ENCODE data around the gene RIMS4. TPM values are rescaled to one million over a fixed set of nuclear protein-coding genes. Genes with fewer than 3 reads are reported as not detected.

The RIMS4 gene
- total RNA-seq, 2 donors from 2014 or later, result 1.0 to 61.9 TPM

DNA sequence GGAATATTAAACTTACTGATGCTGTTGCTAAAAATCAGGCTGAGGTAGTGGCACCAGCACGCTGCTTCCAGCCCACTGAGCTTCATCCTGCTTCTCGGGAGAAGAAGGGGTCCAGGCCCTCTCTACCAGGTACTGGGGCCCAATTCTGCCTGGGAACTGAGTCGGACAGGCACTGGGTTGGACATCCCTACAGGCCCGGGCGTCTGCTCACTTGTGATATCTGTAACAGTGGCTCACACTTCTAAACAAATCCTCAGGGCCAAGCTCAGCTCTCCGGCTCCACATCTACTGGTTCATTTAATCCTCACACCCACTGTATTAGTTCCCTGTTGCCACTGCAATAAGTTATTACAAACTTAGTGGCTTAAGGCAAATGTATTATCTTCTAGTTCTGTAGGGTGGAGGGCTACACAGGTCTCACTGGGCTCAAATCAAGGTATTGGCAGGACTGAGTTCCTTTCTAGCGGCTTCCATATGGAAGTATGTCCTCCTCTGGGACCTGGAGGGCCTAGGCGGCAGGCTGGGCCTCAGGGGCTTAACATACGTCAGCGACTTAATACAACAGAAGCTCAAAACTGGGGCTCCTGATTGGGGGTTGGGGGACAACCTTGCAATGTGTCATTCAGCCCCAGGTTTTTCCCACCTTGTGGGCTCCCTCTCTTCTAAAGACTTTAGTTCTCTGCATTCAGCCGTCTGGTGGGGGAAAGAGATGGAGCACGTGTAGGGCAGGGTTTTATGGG lies 66.3 kb downstream of the RIMS4 start:
- no peak for DNase-seq (ENCODE audit: low spot score)
- H3K4me3 ChIP-seq, result no peak overlapping the region
- intact Hi-C loops (cut with DNase I), result no loop called here
- no peak overlapping the region for H3K27ac ChIP-seq
- H3K36me3 ChIP-seq, result no peaks in the 10 kb centered on the region
- H3K9me3 ChIP-seq, result no peaks in the 10 kb centered on the region
- no peaks in the 10 kb centered on the region for H3K4me1 ChIP-seq (replicated peaks)
- no peaks in the 10 kb centered on the region for H3K27me3 ChIP-seq (replicated peaks; ENCODE audit: insufficient read depth)
- WGBS, result 93% methylated on average over 12 of the region's 12 CpGs
- TF ChIP-seq, protein P1, sequence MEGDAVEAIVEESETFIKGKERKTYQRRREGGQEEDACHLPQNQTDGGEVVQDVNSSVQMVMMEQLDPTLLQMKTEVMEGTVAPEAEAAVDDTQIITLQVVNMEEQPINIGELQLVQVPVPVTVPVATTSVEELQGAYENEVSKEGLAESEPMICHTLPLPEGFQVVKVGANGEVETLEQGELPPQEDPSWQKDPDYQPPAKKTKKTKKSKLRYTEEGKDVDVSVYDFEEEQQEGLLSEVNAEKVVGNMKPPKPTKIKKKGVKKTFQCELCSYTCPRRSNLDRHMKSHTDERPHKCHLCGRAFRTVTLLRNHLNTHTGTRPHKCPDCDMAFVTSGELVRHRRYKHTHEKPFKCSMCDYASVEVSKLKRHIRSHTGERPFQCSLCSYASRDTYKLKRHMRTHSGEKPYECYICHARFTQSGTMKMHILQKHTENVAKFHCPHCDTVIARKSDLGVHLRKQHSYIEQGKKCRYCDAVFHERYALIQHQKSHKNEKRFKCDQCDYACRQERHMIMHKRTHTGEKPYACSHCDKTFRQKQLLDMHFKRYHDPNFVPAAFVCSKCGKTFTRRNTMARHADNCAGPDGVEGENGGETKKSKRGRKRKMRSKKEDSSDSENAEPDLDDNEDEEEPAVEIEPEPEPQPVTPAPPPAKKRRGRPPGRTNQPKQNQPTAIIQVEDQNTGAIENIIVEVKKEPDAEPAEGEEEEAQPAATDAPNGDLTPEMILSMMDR (IDR thresholded peaks at IDR 0.05), result no peak

DNA sequence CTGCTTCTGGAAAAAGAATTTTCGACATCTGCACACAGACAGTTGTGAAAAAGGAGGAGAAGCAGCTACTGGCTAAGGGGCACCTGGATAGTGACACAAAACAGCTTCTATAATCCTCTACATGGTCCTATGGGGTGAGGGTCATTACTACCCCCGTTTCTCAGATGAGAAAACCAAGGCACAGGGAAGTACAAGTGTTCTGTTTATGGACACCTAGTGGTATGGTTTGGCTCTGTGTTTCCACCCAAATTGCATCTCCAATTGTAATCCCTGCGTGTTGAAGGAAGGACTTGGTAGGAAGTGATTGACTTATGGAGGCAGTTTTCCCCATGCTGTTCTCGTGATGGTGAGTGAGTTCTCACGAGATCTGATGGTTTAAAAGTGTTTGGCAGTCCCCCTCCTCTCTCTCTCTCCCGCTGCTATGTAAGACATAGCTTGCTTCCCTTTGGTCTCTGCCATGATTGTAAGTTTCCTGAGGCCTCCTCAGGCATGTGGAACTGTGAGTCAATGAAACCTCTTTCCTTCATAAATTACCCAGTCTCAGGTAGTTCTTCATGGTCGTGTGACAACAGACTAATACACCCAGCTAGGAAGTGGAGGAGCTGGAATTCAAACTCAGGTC lies 67.2 kb downstream of the RIMS4 start:
- Histone ChIP-seq H3K9me3 (no peaks in the 10 kb centered on the region), H3K27me3 (replicated peaks; ENCODE audit: insufficient read depth) (no peaks in the 10 kb centered on the region), H3K27ac (no peak overlapping the region), H3K4me3 (no peak overlapping the region), H3K36me3 (no peaks in the 10 kb centered on the region), H3K4me1 (replicated peaks) (no peaks in the 10 kb centered on the region)
- TF ChIP-seq POLR2AphosphoS5 (IDR thresholded peaks at IDR 0.05) (no peak), POLR2A (IDR thresholded peaks at IDR 0.05) (no peak)
- TF ChIP-seq, protein P1 (IDR thresholded peaks at IDR 0.05), result no peak
- intact Hi-C loops (cut with DNase I), result no loop called here
- WGBS, result 74% methylated on average over 7 of the region's 7 CpGs
- DNase-seq (ENCODE audit: low spot score), result no peak

DNA sequence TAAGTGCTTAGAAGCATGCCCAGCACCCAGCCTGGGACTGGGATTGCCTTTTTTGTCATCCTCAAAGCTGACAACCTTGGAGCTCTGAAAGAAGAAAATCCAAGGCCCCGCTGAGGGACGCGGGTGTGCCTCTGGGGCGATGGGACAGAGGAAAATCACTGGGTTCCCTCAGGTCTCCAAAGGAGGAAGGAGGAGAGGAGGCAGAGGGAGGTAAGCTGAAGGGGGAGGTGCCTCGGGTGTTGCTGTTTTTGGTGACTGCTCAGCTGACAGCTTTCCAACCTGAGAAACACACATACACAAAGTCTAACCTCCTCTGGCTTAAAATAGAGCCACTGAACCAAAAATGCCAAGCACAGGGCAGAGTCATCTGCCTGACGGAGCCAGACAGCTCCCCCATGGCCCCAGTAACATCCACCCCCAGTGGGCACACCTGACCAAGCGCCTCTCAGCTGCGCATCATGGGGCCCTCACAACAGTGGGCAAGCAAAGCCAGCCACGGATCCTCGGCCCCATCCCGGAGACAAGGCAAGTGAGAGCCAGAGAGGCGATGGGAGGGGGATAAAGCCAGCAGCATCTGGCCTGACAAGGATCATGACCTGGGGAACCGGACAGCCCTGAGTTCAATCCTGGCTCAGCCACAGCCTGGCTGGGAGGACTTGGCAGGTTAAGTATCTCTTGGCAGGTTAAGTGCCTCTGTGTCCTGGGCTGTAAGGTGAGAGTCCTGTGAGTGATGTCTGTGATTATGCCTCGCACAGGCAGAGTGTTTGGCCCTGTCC lies 67.9 kb downstream of the RIMS4 start:
- no peak for DNase-seq (ENCODE audit: low spot score)
- WGBS, result 73% methylated on average over 14 of the region's 14 CpGs
- Histone ChIP-seq H3K4me1 (replicated peaks) (no peaks in the 10 kb centered on the region), H3K27me3 (replicated peaks; ENCODE audit: insufficient read depth) (no peaks in the 10 kb centered on the region), H3K4me3 (no peak overlapping the region), H3K9me3 (no peaks in the 10 kb centered on the region), H3K36me3 (no peaks in the 10 kb centered on the region), H3K27ac (no peak overlapping the region)
- TF ChIP-seq POLR2A (IDR thresholded peaks at IDR 0.05) (no peak), POLR2AphosphoS5 (IDR thresholded peaks at IDR 0.05) (no peak)
- TF ChIP-seq, protein P1 (IDR thresholded peaks at IDR 0.05), result no peak
- intact Hi-C loops (cut with DNase I), result no loop called here

DNA sequence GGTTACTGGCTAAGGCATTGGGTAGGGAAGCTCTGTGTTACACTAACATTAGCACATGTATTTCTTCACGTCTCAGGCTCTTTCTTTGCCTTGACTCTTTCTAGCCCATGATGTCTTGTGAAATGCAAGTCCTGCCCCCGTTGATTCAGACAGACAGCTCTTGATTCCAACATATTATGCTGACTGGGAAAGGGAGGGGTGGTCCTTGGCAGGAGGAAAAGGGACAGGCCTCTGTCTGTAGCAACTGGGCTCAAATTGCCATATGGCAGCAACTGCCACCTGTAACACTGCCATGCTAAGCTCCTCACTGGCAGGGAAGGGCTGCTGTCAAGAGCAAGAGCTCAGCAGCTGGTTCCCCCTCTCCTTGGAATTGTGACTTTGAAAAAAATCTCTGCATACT lies 70.4 kb downstream of the RIMS4 start:
- Histone ChIP-seq H3K4me3 (no peak overlapping the region), H3K36me3 (no peaks in the 10 kb centered on the region), H3K9me3 (no peaks in the 10 kb centered on the region), H3K27me3 (replicated peaks; ENCODE audit: insufficient read depth) (no peaks in the 10 kb centered on the region), H3K4me1 (replicated peaks) (no peaks in the 10 kb centered on the region), H3K27ac (no peak overlapping the region)
- 68% methylated on average over 2 of the region's 2 CpGs for WGBS
- no peak for TF ChIP-seq POLR2AphosphoS5 (IDR thresholded peaks at IDR 0.05)
- no peak for TF ChIP-seq POLR2A (IDR thresholded peaks at IDR 0.05)
- TF ChIP-seq, protein P1 (IDR thresholded peaks at IDR 0.05), result no peak
- no peak for DNase-seq (ENCODE audit: low spot score)
- intact Hi-C loops (cut with DNase I), result loop anchor here (10.0 kb wide), 1 partner anchor 535 kb away; no protein-coding TSS in a partner anchor

All from prostate gland (tissue), 2 donors.